GM21381 (cell line): Measurements from ENCODE around the gene JADE2.
"Not testable (repeated sequence)": the region's sequence is repeated elsewhere in the genome, so short reads cannot be mapped to it uniquely, and the experiment has no call there.

Source experiments
- ATAC-seq: cut with Tn5 transposase; IDR thresholded peaks from one replicate; pipeline ENCODE4 v1.9.1; 2021; ENCODE audit warnings: mild to moderate bottlenecking, moderate library complexity; ENCODE audit not compliant: unreplicated experiment

Gene JADE2

DNA sequence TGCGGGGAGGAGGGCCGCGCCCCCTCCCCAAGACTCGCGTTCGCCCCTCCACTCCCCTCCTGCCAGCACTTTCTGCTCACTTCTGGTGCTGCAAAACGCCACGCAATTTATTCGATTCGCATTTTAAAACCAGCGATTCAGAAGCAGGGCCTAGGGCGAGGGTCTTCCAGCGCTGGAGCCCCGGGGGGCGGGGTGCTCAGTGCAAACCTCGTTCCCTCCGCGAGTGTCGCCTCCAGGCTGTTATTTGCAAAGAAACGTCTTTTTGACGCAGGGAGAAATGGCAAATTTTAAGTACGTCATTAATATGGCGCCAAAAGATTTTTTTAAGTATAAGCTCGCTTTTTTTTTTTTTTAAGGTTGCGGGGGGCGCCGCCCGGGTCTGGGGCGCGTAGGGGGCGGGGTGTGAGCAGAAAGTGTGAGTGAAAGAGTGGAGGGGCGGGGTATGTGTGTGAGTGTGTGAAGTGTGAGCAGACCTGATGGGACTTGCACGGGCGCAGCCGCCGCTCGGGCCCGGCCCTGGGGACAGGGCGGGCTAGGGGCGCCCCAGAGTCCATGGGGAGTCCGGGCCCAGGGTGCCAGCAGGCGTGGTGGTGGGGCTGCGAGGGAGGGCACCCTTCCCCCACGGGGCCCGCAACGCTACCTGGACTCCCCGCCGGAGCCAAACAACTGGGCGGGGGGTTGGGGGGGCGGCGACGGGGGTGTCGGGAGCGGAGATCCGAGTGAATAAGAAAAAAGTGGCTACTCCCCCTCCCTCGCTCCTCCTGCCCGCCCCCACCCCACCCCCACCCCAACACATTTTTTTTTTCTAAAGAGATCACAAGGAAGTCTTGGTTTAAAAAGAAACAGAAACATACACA lies at the start of gene JADE2:
JADE2 (plus strand) TSS at position 845 of the 857 bp plus-strand sequence. CDS start 10,188 bp downstream, outside the sequence.
- peak; percentile 30 for ATAC-seq

DNA sequence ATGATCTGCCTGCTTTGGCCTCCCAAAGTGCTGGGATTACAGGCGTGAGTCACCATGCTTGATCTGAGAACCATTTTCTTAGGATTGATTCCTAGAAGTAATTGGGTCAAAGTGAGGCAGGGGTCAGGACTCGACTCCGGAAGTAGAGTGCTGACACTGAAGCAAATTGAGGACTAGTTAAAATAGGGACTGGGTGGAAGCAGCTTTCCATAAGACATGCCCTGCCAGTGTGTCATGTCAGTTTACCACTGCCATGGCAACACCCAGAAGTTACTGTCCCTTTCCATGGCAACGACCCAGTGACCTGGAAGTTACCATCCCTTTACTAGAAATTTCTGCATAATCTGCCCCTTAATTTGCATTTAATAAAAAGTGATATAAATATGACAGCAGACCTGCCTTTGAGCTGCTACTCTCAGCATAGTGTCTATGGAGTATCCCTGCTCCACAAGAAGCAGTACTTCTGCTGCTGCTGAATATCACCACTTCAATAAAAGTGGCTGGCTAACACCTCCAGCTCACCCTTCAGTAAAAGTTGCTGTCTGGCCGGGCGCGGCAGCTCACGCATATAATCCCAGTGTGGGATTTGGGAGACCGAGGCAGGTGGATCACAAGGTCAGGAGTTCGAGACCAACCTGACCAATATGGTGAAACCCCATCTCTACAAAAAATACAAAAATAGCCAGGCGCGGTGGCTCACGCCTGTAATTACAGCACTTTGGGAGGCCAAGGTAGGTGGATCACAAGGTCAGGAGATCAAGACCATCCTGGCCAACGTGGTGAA lies 47.8 kb upstream of the JADE2 start:
- no peak for ATAC-seq

DNA sequence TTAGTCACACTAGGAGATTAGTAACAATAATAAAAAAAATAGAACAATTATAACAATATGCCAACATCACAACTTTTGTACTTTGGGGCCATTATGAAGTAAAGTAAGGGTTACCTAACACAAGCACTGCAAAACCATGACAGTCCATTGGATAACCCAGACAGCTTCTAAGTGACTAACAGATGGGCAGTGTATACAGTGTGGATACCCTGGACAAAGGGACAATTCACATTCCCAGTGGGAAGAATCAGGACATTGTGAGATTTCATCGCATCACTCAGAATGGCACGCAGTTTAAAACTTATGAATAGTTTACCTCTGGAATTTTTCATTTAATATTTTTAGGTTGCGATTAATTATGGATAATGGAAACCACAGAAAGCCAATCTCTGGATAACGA lies 45.6 kb upstream of the JADE2 start:
- no peak for ATAC-seq

DNA sequence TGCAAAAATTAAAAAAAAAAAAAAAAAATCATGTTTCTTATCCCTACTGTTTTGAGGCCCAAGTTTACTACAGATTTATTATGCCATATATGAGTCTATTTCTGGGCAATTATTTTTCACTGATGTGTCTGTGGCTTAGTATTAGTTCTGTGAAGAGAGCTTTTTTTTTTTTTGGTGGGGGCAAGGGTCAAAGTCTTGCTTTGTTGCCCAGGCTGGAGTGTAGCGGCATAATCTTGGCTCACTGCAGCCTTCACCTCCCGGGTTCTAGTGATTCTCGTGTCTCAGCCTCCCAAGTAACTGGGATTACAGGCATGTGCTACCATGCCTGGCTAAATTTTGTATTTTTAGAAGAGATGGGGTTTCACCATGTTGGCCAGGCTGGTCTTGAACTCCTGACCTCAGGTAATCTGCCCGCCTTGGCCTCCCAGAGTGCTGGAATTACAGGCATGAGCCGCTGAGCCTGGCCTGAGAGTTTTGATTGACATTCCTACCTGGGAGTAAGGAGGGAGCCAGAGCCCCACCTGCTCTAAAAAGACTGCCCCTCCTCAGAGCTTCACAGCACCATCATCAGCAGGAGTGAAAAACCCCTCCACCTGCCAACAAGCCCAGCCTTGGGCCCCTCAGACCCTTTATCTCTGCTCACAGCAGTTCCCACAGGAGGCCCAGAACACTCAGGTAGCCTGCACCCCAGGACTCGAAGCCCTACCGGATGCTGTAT lies 36.1 kb upstream of the JADE2 start:
- ATAC-seq: no peak

DNA sequence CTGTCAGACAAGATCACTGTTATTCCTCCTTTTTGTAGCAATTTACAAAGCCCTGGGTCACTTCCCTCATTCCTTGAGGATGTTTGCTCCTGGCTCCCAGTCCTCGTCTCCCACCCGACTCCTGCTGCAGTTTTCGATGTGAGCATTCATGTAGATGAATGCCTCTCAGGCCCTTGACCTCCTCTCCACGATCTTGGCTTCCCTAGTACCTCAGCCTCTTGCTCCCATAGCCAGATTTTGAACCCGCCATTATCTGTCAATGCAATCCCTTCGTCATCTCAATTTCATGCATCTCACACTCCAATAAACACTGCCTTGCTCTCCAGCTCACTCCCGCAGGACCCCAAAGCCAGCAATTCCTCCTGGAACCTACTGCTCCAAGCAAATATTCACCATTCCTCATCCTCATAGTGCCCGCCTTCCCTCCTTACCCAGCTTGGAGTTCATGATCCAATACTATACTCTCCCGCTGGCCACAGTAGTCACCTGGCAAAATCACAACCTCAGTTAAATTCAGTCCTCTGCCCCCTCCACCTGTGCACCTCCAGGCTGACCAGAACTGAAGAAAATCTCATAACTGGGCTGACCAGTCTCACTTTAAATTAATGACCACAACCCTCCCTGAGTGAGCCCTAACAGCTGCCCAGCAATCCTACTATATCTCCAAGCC lies 35.1 kb upstream of the JADE2 start:
- no peak for ATAC-seq

DNA sequence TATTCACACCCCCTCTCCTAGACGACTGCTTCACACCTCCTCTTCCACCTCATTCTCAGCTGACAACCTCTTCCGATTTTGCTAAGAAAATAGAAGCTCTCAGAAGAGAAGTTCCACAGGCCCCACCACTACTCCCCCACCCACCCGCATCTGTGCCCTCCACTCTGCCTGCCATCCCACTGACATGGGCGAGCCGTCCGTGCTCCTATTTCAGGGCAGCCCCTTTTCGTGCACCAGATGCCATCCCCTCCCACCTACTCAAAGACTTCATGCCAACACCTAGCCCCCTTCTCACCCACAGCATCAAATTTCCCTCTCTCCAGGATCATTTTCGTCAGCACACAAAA lies 34.6 kb upstream of the JADE2 start:
- ATAC-seq: no peak

DNA sequence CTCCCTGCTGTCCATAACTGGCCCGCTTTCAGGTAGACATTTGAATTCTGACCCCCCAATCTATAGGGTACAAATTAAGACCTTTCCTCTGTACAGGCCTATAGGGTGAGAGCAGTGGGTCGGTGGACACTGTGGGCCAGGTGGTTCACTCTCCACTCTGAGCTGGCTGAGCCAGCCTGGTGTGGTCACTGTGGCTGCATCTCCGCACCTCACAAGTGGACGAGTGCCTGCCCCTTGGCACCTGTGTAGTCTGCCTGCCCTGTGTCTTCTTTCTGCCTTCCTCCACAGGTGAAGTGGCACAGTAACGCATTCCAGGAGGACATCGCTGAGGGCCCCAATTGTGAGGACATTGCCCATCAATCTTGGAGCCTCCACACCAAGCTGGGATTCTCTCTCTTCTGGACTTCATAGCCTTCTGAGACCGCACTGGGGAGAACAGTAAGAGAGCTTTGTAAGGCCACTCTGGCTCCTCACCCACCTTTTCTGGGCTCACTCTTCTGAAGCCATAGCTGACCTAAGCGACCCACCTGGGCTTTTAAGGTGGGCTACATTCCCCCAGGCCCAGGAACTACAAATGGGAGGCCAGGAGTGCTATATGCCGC lies 33.5 kb upstream of the JADE2 start:
- ATAC-seq: no peak

DNA sequence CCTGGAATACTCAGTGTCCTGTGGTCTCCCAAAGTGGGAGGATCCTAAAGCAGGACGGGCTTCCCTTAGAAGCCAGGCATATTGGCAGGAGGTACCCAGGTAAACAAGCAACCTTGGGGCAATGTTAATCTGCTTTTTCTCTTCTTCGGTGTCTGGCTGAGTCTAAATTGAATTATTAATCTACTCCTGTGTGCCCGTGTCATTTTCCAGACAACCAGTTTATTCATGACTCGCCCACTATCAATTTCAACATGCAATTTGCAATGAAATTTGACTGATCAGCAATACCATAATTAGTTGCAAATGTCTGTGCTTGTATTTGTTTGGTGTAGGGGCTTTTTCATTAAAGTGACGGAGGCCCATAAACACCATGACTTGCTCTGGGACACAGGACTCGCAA lies 32.9 kb upstream of the JADE2 start:
- no peak for ATAC-seq

DNA sequence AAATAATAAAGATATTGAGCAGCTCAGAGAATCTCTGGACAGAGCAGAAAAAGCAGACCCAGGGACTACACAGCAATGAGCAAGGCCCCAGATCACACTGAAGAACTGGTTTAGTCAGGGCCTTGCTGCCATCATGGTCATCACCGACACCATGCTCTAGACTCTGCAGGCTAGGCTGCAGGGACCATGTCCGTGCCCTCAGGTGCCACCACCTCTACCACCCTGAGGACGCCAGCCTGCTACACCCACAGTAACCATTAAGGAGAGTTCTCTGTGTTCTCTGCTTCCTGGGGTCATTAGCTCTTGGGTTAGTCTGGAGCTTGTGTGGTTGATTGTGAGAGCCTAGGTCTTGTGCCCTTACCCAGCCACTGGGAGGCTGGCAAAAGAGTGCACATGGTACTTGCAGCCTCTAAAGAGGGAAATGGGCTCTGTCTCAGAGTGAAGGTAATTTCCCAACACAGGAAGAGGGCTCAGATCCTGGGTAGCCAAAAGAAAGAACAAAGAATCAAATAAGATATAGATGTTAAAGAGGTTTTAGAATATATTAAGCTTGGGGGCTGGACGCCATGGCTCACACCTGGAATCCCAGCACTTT lies 31.9 kb upstream of the JADE2 start:
- no peak for ATAC-seq

DNA sequence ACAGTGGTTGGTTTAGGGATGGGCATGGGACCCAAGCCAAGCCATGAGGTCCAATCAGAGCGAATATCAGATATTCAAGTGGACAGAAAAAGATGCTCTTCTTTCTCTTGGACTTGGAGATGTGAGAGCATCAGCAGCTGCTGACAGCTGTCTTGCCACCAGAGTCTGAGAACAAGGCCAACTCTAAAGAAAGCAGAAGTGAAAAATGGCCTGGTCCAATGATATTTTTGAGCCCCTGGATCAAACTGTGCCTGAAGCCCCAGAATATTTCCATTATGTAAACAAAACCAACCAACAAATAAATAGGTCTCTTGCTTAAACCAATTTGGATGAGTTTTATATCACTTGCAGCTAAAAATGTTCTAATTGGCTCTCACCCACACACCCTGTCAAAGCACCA lies 30.7 kb upstream of the JADE2 start:
- ATAC-seq: no peak

DNA sequence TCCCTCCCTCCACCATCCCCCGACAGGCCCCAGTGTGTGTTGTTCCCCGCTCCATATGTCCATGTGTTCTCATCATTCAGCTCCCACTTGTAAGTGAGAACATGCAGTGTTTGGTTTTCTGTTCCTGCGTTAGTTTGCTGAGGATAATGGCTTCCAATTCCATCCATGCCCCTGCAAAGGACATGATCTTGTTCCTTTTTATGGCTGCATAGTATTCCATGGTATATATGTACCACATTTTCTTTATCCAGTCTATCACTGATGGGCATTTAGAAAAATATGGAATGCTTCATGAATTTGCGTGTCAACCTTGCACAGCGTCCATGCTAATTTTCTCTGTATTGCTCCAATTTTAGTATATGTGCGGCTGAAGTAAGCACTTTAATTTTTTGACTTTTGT lies 25.6 kb upstream of the JADE2 start:
- not testable (repeated sequence) for ATAC-seq

DNA sequence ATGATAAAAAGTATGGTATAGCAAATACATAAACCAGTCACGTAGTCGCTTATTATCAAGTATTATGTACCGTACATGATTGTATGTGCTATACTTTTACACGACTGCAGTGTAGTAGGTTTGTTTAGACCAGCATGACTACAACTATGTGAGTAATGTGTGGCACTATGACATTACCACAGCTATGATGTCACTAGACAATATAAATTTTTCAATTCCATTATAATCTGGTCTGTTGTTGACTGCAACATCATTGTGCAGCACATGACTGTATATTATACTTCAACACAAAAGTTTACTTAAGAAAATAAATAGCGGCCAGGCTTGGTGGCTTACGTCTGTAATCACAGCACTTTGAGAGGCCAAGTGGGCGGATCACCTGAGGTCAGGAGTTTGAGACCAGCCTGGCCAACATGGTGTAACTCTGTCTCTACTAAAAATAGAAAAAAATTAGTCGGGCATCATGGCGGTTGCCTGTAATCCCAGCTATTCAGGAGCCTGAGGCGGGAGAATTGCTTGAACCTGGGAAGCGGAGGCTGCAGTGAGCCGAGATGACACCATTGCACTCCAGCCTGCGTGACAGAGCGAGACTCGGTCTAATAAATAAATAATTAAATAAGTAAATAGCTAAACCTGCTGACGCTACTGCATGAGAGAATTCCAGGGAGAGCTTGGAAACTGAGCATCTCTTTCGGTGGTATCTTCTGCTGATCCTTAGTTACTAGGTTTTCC lies 24.6 kb upstream of the JADE2 start:
- no peak for ATAC-seq

DNA sequence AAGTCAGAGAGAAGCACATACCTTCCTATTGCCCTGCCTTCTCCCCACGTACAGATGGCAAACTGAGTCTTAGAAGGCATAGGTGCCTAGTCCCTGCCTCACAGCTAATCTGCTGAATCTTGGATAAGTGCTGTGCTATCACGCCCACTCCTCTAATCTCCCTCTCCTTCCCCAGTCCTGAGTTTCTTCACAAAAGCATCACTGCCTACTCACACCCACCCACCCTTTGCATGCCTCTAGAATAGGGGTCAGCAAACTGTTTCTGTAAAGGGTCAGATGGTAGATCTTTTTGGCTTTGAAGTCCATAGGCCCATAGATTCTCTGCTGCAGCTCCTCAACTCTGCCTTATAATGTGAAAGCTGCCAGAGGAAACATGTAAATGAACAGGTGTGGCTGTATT lies 23.2 kb upstream of the JADE2 start:
- no peak for ATAC-seq

DNA sequence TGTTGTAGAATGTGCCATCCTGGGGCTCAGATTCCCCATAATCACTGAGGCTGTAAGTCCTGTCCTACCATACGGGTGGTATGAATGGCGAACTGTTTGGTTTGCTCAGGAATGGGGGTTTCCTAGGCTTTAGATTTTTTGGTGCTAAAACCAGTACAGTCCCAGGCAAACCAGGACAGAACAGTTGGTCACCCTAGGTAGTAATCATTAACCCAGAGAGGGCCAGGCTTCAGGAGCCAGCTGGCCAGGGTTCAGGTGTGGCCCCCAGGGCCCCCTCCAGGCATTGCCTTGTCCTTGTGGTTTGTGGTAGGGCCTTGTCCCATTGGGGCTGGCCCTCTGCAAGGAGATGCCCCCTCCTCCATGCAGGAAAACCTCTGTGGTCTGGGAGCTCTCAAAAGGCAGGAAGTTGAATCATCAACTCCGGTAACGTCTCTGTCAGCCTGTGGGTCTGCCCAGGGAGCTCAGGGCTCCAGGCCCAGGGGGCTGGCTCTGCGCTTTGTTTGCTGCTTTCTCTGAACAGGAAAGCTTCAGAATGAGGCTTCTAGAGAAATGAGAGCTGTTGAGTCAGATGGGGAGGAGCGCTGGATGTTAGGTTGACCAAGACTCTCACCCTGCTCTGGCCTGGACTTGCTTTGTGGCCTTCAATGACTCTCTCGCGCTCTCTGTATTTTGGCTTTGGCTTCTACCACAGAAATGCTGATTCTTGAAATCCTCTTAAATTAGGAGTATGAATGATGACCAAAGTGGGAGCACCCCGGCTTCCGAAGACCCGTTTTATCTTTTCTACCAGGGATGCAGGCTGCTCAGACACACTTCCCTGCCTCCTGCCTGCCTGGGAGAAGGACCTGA lies 22.2 kb upstream of the JADE2 start:
- ATAC-seq: peak; percentile 82

DNA sequence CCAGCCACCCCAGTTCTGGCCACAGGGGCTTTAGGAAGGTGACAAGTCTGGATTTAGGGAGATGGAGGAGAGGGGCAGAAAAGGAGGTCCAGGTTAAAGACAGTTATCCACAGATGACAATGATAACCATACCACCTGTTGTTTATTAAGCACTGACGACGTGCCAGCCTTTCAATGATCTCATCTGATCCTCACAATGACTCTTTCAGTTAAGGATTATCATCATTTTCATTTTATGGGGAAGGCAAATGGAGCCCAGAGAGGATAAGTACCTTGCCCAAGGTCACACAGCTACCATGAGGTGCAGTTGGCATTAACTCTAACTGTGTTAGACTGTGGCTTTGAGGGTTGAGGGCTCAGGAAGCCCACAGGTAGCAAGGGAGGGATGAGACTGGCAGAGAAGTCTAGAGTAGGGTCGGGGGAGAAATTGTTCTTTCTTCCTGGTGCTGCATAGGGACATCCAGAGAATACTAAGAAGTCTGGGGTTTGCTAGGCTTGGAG lies 21.5 kb upstream of the JADE2 start:
- ATAC-seq: no peak

DNA sequence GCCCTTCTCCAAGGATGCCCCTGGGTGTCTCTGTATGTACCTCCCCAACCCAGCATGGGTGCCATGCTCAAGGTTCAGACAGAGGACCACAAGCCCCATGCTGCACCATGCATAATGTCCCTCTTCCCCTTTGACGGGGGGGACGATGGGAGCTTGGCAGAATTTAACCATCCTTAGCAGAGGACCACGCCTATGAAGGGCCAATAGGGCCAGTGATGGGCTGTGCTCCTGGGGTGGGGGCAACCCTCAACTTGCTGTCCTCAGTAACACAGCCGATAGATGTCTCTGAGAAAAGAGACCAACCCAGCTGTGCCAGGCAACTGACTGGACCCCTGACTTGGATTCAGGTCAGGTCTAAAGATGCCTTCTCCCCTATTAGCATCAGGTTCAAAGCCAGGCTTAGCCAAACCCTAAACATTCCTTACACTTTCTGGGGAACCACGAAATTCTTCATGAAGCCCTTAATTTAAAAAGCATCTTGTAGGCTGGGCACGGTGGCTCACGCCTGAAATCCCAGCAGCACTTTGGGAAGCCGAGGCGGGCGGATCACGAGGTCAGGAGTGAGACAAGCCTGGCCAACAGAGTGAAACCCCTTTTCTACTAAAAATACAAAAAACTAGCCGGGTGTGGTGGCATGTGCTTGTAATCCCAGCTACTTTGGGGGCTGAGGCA lies 20.7 kb upstream of the JADE2 start:
- no peak for ATAC-seq

DNA sequence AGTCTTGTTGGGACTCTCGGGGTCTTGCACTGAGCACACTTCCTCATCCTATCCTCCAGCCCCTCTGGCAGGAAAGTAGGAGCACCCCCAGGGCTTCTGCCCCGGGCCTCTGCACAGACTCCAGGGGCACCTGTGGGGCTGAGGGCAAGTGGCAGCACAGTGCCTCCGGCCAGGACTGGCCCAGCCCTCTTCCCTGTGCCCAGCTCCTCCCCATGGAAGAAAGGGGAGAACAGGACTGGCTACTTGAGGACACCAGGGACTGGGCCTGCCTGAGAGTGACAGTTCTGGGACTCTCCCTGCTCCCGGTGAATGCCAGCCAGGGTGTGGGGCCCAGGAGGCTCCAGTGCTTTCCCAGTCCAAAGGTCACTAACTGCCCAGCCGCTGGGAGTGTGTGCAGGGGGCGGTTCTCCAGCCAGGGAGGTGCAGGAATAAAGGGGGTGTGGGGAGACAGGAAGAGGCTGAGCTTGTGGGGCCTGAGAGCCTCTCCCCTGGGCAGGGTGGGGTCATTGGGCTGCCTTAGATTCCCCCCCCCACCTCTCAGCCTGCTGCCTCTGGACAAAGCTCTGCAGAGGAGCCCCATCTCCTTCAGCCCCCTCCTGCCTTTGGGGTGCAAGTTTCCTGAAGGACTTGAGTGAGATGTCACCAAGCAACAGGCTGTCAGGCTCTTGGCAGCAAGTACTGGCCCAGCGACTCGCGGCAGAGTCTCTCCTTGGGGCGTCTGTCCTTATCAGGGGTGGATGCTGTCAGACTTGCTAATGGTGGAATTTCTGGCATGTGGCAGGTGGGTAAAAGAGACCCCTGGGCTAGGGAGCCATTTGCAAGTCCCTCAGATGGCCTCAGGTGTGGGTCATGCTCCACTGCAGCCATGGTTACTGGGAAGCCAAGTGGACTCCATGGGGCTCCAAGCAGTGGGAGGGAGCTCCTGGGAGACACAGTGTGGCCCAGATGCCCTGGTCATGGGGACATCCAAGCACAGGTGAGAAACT lies 19.1 kb upstream of the JADE2 start:
- no peak for ATAC-seq
